GM10248 (cell line): Measurements from ENCODE around the gene SCYGR2.

Experiments
- CTCF ChIA-PET: fragments of 300-600 bp; sonication (Branson Sonifier 250); formaldehyde crosslinking; extraction: SDS; loops from one replicate; lab custom pipeline; 2021; ENCODE audit warnings: antibody characterized with exemption; lab: Yijun Ruan, JAX
- POLR2A ChIA-PET: fragments of 350-650 bp; sonication (Branson Sonifier 250); formaldehyde crosslinking; extraction: SDS; loops from one replicate; lab custom pipeline; 2020; ENCODE audit warnings: antibody characterized with exemption; lab: Yijun Ruan, JAX
- DNase-seq: peaks from one replicate; pipeline ENCODE4 v3.0.0; 2012; ENCODE audit errors: extremely low spot score
- CTCF ChIP-seq: IDR thresholded peaks from 2 replicates; pipeline ENCODE4 v1.5.1; 2012; ENCODE audit warnings: mild to moderate bottlenecking, low read depth; ENCODE audit errors: extremely low read depth, missing control alignments, control extremely low read depth

The SCYGR2 gene

GRCh38 chr2:227625420-227625819 lies 26.7 kb downstream of the SCYGR2 start:
- no peak for TF ChIP-seq CTCF
- ChIA-PET CTCF (no interaction called here), POLR2A (no interaction called here)

GRCh38 chr2:227626580-227627151 lies 28.0 kb downstream of the SCYGR2 start:
- TF ChIP-seq CTCF = no peak
- ChIA-PET CTCF (interaction anchor here (3.7 kb wide), 1 partner anchor 32 kb away, joined by 13 read pairs; no protein-coding TSS in a partner anchor), POLR2A (no interaction called here)
- DNase-seq = no peak

More at GRCh38 chr2:227625420-227625819, 26.7 kb downstream of the SCYGR2 start:
- DNase-seq = no peak

GRCh38 chr2:227627769-227628168 lies 29.1 kb downstream of the SCYGR2 start:
- ChIA-PET CTCF (interaction anchor here (0.8 to 3.7 kb wide), 5 partner anchors 11 to 31 kb away, joined by 3 to 13 read pairs (median 7); no protein-coding TSS in a partner anchor), POLR2A (interaction anchor here (0.6 kb wide), 1 partner anchor 242 kb away, joined by 7 read pairs; no protein-coding TSS in a partner anchor)
- TF ChIP-seq CTCF = no peak
- peak; percentile 29 for DNase-seq

- no peak for DNase-seq
- TF ChIP-seq CTCF = no peak
- CTCF ChIA-PET = interaction anchor here (2.2 to 3.7 kb wide), 3 partner anchors 10 to 29 kb away, joined by 7 to 13 read pairs (median 7); no protein-coding TSS in a partner anchor
- POLR2A ChIA-PET = no interaction called here
These were observed 30.7 kb downstream of the SCYGR2 start for GRCh38 chr2:227629435-227629834.

GRCh38 chr2:227630322-227630721 lies 31.6 kb downstream of the SCYGR2 start:
- DNase-seq = no peak
- ChIA-PET CTCF (interaction anchor here (0.7 to 2.4 kb wide), 4 partner anchors 9 to 28 kb away, joined by 3 to 10 read pairs (median 3); no protein-coding TSS in a partner anchor), POLR2A (no interaction called here)
- TF ChIP-seq CTCF = no peak

GRCh38 chr2:227632827-227633226 lies 34.1 kb downstream of the SCYGR2 start:
- CTCF ChIA-PET = interaction anchor here (1.3 to 2.4 kb wide), 3 partner anchors 13 to 133 kb away, joined by 3 to 10 read pairs (median 4); no protein-coding TSS in a partner anchor
- no peak for DNase-seq
- no peak for TF ChIP-seq CTCF
- POLR2A ChIA-PET = no interaction called here
